Activated gamma-delta T cell (primary cell): ENCODE data around the gene XKRX.

Source experiments
- DNase-seq: peaks from one replicate; lab custom pipeline; 2025; lab: John Stamatoyannopoulos, UW
- total RNA-seq, 2 donors: gene quantifications; one replicate each; lab custom pipeline; 2026; lab: John Stamatoyannopoulos, UW

The XKRX gene
- total RNA-seq: 0.22 to 0.92 reads per million in 2 donors

GRCh38 chrX:100928660-100929613 lies at the start of gene XKRX:
Gene XKRX, minus strand, starts transcription at chrX:100928917. Its CDS starts 613 bp downstream, at chrX:100928304.
- DNase-seq: no peak

- DNase-seq: no peak
These were observed 47.5 kb upstream of the XKRX start for GRCh38 chrX:100976211-100976610.

- DNase-seq: no peak
These were observed 46.5 kb upstream of the XKRX start for GRCh38 chrX:100975212-100975611.

GRCh38 chrX:100973411-100973810 lies 44.7 kb upstream of the XKRX start:
- no peak for DNase-seq

GRCh38 chrX:100969936-100970335 lies 41.2 kb upstream of the XKRX start:
- DNase-seq: no peak

GRCh38 chrX:100969408-100969807 lies 40.7 kb upstream of the XKRX start, which contains the start of gene ARL13A:
Gene ARL13A, plus strand, starts transcription at chrX:100969708. Its CDS starts 3,982 bp downstream, at chrX:100973690.
- no peak for DNase-seq

- no peak for DNase-seq
These were observed 35.6 kb upstream of the XKRX start for GRCh38 chrX:100964362-100964761.

GRCh38 chrX:100962811-100963210 lies 34.1 kb upstream of the XKRX start:
- no peak for DNase-seq

GRCh38 chrX:100948557-100948956 lies 19.8 kb upstream of the XKRX start:
- no peak for DNase-seq

- no peak for DNase-seq
These were observed 17.7 kb upstream of the XKRX start for GRCh38 chrX:100946299-100946927.

GRCh38 chrX:100944601-100945000 lies 15.9 kb upstream of the XKRX start:
- DNase-seq: no peak

GRCh38 chrX:100939333-100939732 lies 10.6 kb upstream of the XKRX start:
- DNase-seq: no peak

- DNase-seq: no peak
These were observed 7.0 kb upstream of the XKRX start for GRCh38 chrX:100935767-100936166.

GRCh38 chrX:100931925-100932285 lies 3.2 kb upstream of the XKRX start:
- DNase-seq: no peak

GRCh38 chrX:100931218-100931924 lies 2.7 kb upstream of the XKRX start:
- DNase-seq: no peak

- DNase-seq: no peak
These were observed 2.3 kb downstream of the XKRX start for GRCh38 chrX:100926453-100926852.

GRCh38 chrX:100924375-100924774 lies 4.3 kb downstream of the XKRX start:
- no peak for DNase-seq

- DNase-seq: no peak
These were observed 13.2 kb downstream of the XKRX start for GRCh38 chrX:100915562-100915961.

GRCh38 chrX:100913111-100913510 lies 15.6 kb downstream of the XKRX start:
- no peak for DNase-seq

GRCh38 chrX:100911731-100912130 lies 17.0 kb downstream of the XKRX start:
- DNase-seq: no peak

- no peak for DNase-seq
These were observed 23.1 kb downstream of the XKRX start for GRCh38 chrX:100905620-100906019.

GRCh38 chrX:100904433-100904832 lies 24.3 kb downstream of the XKRX start:
- no peak for DNase-seq
